Gastroesophageal sphincter (tissue), 4 donors: Measurements from ENCODE around the gene FLOT1. TPM values are rescaled to one million over a fixed set of nuclear protein-coding genes. Genes with fewer than 3 reads are reported as not detected.
"Not testable (repeated sequence)": the region's sequence is repeated elsewhere in the genome, so short reads cannot be mapped to it uniquely, and the experiment has no call there.

Experiments
- ATAC-seq: fragments of 150-250 bp; one replicate; pipeline ENCODE4 v1.9.1; 2016; ENCODE audit warnings: mild to moderate bottlenecking, moderate library complexity
- H3K27ac ChIP-seq, 4 donors: fragments of 200-600 bp; sonication (generic) in 3 of 4; 1 replicate in 3 of 4; 2 replicates in 1 of 4; pipeline ENCODE4 v1.5.1; 2016 to 2019
- H3K27me3 ChIP-seq: fragments of 200-600 bp; sonication (generic); one replicate; pipeline ENCODE4 v1.5.1; 2019
- H3K36me3 ChIP-seq, 2 donors: fragments of 200-600 bp; sonication (generic); one replicate each; pipeline ENCODE4 v1.5.1; 2019; ENCODE audit warnings: control low read depth in 1 of 2
- H3K4me1 ChIP-seq, 3 donors: fragments of 200-600 bp; sonication (generic); 1 replicate in 2 of 3; 2 replicates in 1 of 3; pipeline ENCODE4 v1.5.1; 2016 to 2019; ENCODE audit warnings: control low read depth in 2 of 3
- H3K4me3 ChIP-seq, 2 donors: fragments of 200-600 bp; sonication (generic); one replicate each; pipeline ENCODE4 v1.5.1; 2019; ENCODE audit warnings: mild to moderate bottlenecking in 1 of 2, moderate library complexity in 1 of 2
- H3K9me3 ChIP-seq, 3 donors: fragments of 200-600 bp; sonication (generic); one replicate each; pipeline ENCODE4 v1.5.1; 2017 to 2019; ENCODE audit warnings: control low read depth in 2 of 3
- EP300 ChIP-seq: sonication (generic); formaldehyde crosslinking; IDR thresholded peaks from one replicate; pipeline ENCODE4 v1.6.1; 2017; ENCODE audit warnings: antibody characterized with exemption, mild to moderate bottlenecking
- POLR2A ChIP-seq, 2 donors: fragments of 450-650 bp; IDR thresholded peaks; one replicate each; pipeline ENCODE4 v1.6.1; 2017; ENCODE audit warnings: antibody characterized with exemption in 2 of 2, mild to moderate bottlenecking in 2 of 2, moderate library complexity in 1 of 2
- POLR2AphosphoS5 ChIP-seq: sonication (generic); formaldehyde crosslinking; IDR thresholded peaks from one replicate; pipeline ENCODE4 v1.6.1; 2017; ENCODE audit warnings: antibody characterized with exemption
- WGBS, 2 donors: methylation state at CpG; one replicate each; pipeline ENCODE4 v1.1.5; 2018; ENCODE audit warnings: low coverage in 1 of 2; 5-methylcytosine and 5-hydroxymethylcytosine counted together
- total RNA-seq, 4 donors: library from RNA; depleted of rRNA; stranded (reverse); fragments of >200 nt; gene quantifications; one replicate each; pipeline ENCODE4 v1.1.0, GENCODE V29; 2016
- TF ChIP-seq, protein P1 (sequence below), 4 experiments: fragments of 200-600 bp in 2 of 4; fragments of 450-650 bp in 2 of 4; sonication (generic) in 1 of 4; IDR thresholded peaks; one replicate each; pipeline ENCODE4 v1.5.1; 2017 to 2019; ENCODE audit warnings: antibody characterized with exemption in 4 of 4, mild to moderate bottlenecking in 2 of 4, moderate library complexity in 2 of 4

The FLOT1 gene
- total RNA-seq, 4 donors from 2014 or later = 104 to 191 (median 152) TPM

DNA sequence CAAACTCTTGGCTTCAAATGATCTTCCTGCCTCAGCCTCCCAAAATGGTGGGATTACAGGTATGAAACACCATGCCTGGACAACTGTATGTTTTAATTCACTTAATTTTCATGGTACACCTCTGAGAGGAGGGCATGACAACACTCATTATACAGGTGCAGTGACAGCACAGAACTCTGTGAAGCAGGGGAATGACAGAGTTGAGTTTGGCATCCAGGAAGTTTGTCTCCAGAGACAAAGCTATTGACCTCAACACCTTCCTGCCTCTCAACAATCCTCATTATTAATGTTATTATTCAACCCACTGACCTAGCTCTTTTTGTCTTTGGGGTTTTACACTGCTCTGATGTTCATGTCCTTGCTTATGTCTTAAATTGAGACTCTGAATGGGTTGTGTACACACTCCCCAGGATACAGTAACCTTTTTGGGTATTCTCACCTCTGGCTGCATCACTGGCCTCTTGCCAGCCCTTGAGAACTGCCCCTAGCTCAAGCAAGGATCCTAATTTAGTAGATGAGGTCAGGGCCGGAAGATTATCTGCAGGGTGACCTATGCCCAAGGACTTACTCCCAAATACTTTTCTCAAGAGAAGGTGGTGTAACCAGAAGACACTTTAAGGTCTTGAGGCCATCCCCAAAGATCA, 14.9 kb upstream of the FLOT1 start:
- H3K36me3 ChIP-seq = no peaks in the 10 kb centered on the region
- no peaks in the 10 kb centered on the region for H3K9me3 ChIP-seq
- no peak for ATAC-seq
- no peak overlapping the region for H3K27ac ChIP-seq
- H3K4me3 ChIP-seq = no peak overlapping the region
- peaks cover 0 to 35% (median 2%) of the 10 kb centered on the region in 3 donors for H3K4me1 ChIP-seq
- no peaks in the 10 kb centered on the region for H3K27me3 ChIP-seq
- no peak for TF ChIP-seq POLR2A (IDR thresholded peaks at IDR 0.05)
- TF ChIP-seq, protein P1, sequence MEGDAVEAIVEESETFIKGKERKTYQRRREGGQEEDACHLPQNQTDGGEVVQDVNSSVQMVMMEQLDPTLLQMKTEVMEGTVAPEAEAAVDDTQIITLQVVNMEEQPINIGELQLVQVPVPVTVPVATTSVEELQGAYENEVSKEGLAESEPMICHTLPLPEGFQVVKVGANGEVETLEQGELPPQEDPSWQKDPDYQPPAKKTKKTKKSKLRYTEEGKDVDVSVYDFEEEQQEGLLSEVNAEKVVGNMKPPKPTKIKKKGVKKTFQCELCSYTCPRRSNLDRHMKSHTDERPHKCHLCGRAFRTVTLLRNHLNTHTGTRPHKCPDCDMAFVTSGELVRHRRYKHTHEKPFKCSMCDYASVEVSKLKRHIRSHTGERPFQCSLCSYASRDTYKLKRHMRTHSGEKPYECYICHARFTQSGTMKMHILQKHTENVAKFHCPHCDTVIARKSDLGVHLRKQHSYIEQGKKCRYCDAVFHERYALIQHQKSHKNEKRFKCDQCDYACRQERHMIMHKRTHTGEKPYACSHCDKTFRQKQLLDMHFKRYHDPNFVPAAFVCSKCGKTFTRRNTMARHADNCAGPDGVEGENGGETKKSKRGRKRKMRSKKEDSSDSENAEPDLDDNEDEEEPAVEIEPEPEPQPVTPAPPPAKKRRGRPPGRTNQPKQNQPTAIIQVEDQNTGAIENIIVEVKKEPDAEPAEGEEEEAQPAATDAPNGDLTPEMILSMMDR (IDR thresholded peaks at IDR 0.05) = no peak
- no peak for TF ChIP-seq POLR2AphosphoS5
- no peak for TF ChIP-seq EP300
- WGBS, 2 donors = 100% methylated on average over 1 of the region's 1 CpG; no CpG with 5 or more reads in 1 of the 2 donors

DNA sequence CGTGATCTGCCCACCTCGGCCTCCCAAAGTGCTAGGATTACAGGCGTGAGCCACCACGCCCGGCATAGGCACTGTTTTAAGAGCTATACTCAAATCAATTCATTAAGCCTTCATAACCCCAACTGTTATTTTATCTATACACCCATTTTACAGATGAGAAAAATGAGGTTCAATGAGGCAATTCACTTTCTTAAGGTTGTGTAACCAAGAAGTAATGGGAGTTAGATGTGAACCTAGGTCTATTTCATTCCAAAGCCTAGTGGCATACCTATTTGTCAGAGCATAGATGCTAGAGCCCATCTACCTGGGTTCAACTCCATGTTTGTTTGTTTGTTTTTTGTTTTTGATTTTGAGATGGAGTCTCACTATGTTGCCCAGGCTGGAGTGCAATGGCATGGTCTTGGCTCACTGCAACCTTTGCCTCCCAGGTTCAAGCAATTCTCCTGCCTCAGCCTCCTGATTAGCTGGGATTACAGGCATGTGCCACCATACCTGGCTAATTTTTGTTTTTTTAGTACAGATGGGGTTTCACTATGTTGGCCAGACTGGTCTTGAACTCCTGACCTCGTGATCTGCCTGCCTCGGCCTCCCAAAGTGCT, 14.0 kb upstream of the FLOT1 start:
- not testable (repeated sequence) for H3K27ac ChIP-seq, H3K9me3 ChIP-seq, ATAC-seq, H3K4me3 ChIP-seq, H3K36me3 ChIP-seq, H3K27me3 ChIP-seq
- peaks cover 0 to 44% (median 6%) of the 10 kb centered on the region in 3 donors for H3K4me1 ChIP-seq
- WGBS, 2 donors = 92 to 100% methylated on average over 5 to 7 of the region's 7 CpGs

DNA sequence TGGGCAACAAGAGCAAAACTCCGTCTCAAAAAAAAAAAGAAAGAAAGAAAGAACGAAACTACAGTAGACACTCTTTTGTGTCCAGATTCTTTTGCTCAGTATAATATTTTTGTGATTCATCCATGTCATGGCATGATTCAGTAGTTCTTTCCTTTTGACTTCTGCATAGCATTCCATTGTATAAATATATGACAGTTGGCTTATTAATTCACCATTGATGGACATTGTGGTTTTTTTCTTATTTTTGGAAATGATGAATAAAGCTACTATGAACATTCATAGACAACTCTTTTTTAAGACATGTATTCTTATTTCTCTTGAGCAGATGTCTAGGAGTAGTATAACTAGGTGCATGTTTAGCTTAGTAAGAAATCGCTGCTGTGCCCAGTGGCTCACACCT, 12.1 kb upstream of the FLOT1 start:
- Histone ChIP-seq H3K27ac (peak overlapping the region in 1 of 4 donors; percentile 88), H3K36me3 (no peaks in the 10 kb centered on the region), H3K9me3 (no peaks in the 10 kb centered on the region), H3K4me3 (no peak overlapping the region), H3K27me3 (no peaks in the 10 kb centered on the region), H3K4me1 (peaks cover 0 to 34% (median 8%) of the 10 kb centered on the region in 3 donors)
- TF ChIP-seq POLR2AphosphoS5 (no peak), EP300 (no peak), POLR2A (IDR thresholded peaks at IDR 0.05) (no peak)
- TF ChIP-seq, protein P1 (IDR thresholded peaks at IDR 0.05) = no peak
- no peak for ATAC-seq
- WGBS, 2 donors = 60 to 68% methylated on average over 2 of the region's 3 CpGs

DNA sequence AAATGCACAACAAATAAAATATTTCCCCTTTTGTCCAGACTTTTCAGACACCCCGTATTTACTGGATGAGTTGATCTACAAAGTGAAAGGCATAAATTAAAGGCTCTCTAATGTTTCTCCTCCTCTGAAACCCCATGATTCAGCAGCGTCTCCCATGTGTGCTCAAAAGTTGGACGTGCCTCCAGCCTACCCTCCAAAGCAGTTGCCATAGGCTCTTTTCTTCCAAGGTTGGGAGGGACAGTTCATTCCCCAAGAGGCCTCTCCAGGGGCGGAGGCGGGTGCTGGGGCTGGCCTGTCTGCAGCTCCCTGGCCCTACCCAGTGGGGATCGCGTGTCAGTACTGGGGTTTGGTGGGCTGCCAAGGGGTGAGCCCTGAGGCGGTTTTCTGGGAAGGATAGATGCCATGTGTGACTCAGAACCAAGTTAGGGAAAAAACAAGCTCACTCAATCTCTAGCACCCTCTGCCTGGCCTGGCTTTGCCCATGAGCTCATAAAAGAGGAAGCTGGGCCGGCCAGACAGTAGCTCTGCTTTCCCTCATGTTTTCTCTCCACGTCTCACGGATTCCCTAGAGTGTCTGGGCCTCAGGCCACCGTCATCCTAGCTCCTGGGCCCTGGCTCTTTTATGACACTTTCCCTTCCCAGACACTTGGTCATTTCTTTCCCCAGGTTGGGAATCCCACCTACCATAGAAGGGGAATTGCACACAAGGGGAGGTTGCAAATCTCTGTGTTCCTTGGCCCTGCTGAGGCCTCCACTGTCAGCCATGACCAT, 9.9 kb upstream of the FLOT1 start:
- peak; percentile 95 for ATAC-seq
- Histone ChIP-seq H3K36me3 (no peaks in the 10 kb centered on the region), H3K4me1 (peaks cover 0 to 33% (median 8%) of the 10 kb centered on the region in 3 donors), H3K9me3 (no peaks in the 10 kb centered on the region), H3K27me3 (no peaks in the 10 kb centered on the region), H3K27ac (peak overlapping the region; percentile 55 to 88 (median 84)), H3K4me3 (no peak overlapping the region)
- TF ChIP-seq POLR2A (IDR thresholded peaks at IDR 0.05) = no peak
- TF ChIP-seq, protein P1 (IDR thresholded peaks at IDR 0.05) = peak in 2 of 4 experiments; percentile 21 to 25
- TF ChIP-seq EP300 = no peak
- peak; percentile 97 for TF ChIP-seq POLR2AphosphoS5
- WGBS, 2 donors = 6 to 16% methylated on average over 3 to 9 of the region's 12 CpGs

DNA sequence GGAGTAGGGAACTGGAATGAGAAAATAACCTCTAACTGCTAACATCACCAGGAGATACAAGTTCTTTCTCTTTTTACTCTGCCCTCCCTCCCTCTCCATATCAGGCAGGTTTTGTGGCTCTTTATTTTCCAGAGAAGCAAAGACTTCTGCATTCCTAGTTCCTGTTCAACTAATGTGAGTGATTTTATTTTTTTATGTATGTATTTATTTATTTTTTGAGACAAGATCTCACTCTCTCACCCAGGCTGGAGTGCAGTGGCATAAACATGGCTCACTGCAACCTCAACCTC, 7.8 kb upstream of the FLOT1 start:
- no peak for ATAC-seq
- peaks cover 0 to 33% (median 8%) of the 10 kb centered on the region in 3 donors for H3K4me1 ChIP-seq

More for the DNA sequence above, 7.8 kb upstream of the FLOT1 start:
- Histone ChIP-seq H3K27ac (peak overlapping the region in 3 of 4 donors; percentile 10 to 88 (median 33)), H3K36me3 (no peaks in the 10 kb centered on the region), H3K9me3 (no peaks in the 10 kb centered on the region), H3K27me3 (no peaks in the 10 kb centered on the region), H3K4me3 (no peak overlapping the region)
- TF ChIP-seq EP300 (no peak), POLR2A (IDR thresholded peaks at IDR 0.05) (no peak), POLR2AphosphoS5 (no peak)
- TF ChIP-seq, protein P1 (IDR thresholded peaks at IDR 0.05) = no peak
